GM18511 (cell line): ENCODE measurements around the gene DENND2D.
A peak's percentile ranks its signal among the peaks of the same experiment; 100 is the strongest.

Source experiments
- ATAC-seq: cut with Tn5 transposase; IDR thresholded peaks from one replicate; pipeline ENCODE4 v1.9.1; 2021; ENCODE audit warnings: mild to moderate bottlenecking, moderate library complexity; ENCODE audit not compliant: unreplicated experiment

DENND2D gene

GRCh38 chr1:111179968-111180533 lies 20.4 kb downstream of the DENND2D start:
- ATAC-seq = no peak

GRCh38 chr1:111176678-111177077 lies 23.8 kb downstream of the DENND2D start:
- ATAC-seq = no peak

- no peak for ATAC-seq
Observed at GRCh38 chr1:111175349-111175748, 25.1 kb downstream of the DENND2D start.

DNA sequence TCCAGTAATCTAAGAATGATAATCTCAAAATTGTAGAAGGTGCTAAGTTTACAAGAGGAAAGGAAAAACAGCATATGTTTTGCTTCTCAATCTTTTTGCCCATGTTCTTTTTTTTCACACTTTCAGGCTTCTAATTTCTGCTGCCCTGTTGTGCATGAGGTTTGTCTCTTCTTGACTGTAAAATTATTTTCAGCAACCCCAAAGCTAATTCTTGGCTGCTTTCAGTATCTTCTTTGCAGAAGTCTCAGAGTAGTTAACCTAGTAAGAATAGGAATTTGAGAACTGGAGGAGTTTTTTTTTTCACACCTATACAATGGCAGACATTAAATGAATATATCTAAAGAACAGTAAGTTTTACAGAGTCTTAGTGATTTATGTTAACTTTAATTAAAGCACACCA lies 26.4 kb downstream of the DENND2D start:
- no peak for ATAC-seq

- no peak for ATAC-seq
Observed at GRCh38 chr1:111172463-111172862, 28.0 kb downstream of the DENND2D start.

- ATAC-seq = no peak
Observed at GRCh38 chr1:111164151-111164550, 36.3 kb downstream of the DENND2D start.

GRCh38 chr1:111163363-111163762 lies 37.1 kb downstream of the DENND2D start:
- no peak for ATAC-seq

GRCh38 chr1:111162488-111162880 lies 38.0 kb downstream of the DENND2D start:
- no peak for ATAC-seq

DNA sequence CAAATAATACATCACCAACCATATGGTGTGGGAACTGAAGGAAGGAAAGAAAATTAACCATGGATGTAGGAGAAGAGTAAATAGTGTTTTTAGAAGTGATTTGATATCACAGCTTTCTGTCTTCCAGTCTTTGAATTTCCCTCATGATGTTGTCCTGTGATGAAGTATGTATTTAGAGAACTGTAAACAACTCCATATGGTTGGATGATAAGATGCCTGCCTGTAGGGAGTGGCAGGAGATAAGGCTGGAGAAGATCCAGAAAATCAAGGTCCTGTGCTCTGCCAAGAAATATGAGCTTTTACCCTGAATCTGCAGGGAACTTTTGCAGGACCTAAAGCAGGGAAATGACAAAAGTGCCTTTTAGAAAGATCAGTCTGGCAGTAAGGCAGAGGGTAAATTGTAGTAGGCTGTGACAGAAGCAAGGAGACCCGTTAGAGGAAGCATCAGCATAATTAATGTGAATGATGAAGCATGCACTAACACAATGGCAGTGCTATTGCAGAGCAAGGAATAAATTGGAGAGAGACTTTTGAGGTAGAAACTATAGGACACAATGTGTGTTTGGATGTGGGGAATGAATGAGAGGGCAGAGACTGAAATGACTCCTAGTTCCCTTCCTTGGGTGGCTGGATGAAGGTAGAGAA lies 38.5 kb downstream of the DENND2D start:
- ATAC-seq = no peak

- no peak for ATAC-seq
Observed at GRCh38 chr1:111157431-111157830, 43.0 kb downstream of the DENND2D start.

- no peak for ATAC-seq
Observed at GRCh38 chr1:111154021-111154999, 46.1 kb downstream of the DENND2D start.

DNA sequence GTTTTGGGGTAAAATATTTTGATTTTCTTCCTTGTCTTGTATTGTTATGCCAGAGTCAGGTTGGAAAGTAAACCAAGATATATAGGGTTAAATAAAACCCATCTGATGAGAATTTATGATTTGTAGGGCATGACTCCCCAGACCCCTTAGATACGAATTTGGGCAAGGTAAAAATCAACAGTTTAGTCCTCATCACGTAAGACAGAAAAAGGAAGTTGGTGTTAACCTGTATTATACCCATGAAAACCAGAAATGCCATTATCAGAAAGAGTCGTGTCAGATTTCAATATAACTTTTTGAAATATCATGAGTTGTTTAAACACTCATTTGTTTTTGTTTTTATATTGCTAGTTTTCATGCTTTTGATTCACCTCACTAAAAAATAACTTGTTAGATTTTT lies 48.6 kb downstream of the DENND2D start:
- ATAC-seq = no peak

DNA sequence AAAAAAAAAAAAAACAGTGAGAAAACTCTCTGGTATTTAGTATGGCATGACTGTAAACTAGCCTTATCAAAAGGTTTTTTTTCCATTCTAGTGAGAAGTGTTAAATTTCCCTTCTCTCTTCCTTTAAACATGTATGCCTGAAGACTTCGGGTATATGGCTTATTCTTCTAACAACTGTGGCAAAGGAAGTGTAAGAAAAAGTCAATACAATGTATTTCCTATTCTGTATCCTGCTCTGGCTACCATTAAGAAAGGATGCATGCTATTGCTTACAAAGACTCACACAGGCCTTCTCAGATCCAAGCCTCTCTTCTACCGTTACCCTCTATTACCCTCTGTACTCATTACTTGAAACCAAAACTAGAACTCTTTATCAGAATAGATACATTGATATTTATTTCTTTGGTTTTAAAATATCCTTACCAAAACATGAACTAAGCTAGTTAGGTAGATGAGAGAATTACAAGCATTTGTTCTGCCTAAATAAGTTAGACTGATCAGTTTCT lies 52.0 kb downstream of the DENND2D start:
- ATAC-seq = peak; percentile 73

DNA sequence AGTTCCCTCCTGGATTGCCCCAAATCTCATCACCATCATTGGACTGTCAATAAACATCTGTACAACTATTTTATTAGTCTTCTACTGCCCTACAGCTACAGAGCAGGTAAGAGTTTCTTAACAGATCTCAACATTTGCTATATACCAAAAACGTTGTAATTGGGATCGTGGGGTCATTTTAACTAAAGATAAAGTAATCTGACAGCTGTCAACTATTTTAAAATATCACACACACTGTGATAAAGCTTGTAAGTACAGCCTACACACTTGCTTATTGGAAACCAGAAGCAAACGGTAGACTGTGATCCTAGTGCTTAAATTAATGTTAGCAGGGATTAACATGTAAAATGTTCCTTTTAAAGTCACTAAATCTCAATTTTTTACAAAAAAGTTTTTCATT lies 52.5 kb downstream of the DENND2D start:
- ATAC-seq = no peak

DNA sequence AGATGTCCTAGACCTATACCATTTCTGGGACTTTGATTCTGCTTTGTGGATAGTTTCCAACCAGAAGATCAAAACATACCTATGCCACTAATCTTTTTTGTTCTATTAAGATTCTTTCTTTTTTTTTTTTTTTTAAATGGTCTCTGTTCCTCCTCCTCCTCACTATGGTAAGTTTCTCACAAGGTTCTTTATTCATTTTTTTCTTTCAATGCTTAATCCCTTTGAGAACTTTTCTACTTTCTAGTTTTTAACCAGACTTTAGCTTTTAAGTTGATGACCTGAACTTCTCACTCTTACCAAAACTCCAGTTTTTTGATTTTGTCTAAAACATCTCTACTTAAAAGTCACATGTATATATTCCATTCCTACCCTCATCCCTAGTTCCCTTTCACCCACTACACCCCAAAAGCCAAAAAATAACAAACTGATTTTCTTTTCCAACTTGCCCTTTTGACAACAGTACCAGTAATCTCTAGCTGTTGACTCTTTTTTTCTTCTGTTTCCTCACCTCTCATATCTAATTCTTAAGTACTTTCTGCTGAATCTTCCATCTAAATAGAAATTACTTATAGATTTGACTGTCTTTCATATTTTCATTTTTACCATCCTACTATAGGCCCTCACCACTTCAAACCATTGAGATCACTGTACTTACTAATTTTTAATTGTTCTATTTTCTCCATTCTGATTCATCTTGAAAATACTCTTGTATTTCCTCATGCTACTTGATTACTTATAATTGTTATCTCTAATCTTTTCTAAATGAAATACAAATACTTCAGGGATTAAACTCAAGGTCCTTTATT lies 54.3 kb downstream of the DENND2D start:
- ATAC-seq = no peak

DNA sequence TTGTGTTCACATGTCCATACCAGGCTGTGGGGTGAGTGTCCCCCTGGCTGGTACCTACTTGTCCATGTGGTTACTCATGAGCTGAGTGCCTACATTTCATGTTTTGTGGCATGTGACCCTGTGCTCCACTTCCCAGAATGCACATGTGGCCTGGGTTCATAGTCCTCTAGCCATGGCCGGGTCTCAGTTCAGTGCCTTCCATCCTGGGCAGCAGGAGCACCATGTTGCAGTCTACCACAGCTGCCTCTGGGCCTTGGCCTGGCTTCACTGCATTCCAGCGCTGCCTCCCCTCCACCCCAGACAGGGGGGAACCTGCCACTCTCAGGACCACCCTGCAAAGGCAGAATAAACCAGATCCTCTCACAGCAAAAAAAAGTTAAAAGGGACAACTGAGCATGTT lies 54.9 kb downstream of the DENND2D start:
- ATAC-seq = no peak

GRCh38 chr1:111142356-111142975 lies 58.0 kb downstream of the DENND2D start:
- ATAC-seq = no peak

GRCh38 chr1:111141245-111142220 lies 58.9 kb downstream of the DENND2D start:
- ATAC-seq = no peak

DNA sequence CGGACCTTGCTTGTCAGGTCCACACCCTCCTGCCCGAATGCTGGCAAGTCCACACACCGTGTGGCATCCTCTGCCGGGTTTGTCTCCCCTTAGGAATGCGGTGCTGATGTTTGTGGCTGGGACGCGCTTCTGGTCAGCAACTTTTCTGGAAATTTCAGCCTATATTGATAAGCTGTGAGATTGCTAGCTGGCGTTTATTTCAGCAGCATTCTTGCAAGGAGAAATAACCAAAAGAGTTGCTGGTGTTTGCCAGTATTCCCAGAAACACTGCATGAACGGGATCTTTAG lies 59.8 kb downstream of the DENND2D start:
- no peak for ATAC-seq
